SK-N-SH (cell line): ENCODE results near the gene ARF5. TPM values are rescaled to one million over a fixed set of nuclear protein-coding genes. Genes with fewer than 3 reads are reported as not detected.
A peak's percentile ranks its signal among the peaks of the same experiment; 100 is the strongest.

Experiments used
- CTCF ChIA-PET: fragments of 300-600, 350-600 bp; formaldehyde crosslinking; extraction: SDS; loops from one replicate; lab custom pipeline; 2021; lab: Yijun Ruan, JAX
- POLR2A ChIA-PET: fragments of 350-600 bp; sonication (Branson Sonifier 250); formaldehyde crosslinking; extraction: SDS; loops from one replicate; lab custom pipeline; 2020; ENCODE audit warnings: antibody characterized with exemption, inconsistent platforms; lab: Yijun Ruan, JAX
- DNase-seq: peaks from one replicate; pipeline ENCODE4 v3.0.0; 2012
- H2AFZ ChIP-seq: fragments of 200-600 bp; sonication (generic); 2 replicates; pipeline ENCODE4 v1.8.1; 2016; ENCODE audit warnings: antibody characterized with exemption, mild to moderate bottlenecking, low read depth
- H3F3A ChIP-seq: fragments of 200-600 bp; sonication (generic); replicated peaks from 2 replicates; pipeline ENCODE3; 2016; ENCODE audit warnings: antibody characterized with exemption, mild to moderate bottlenecking; ENCODE audit not compliant: insufficient read depth
- H3K27ac ChIP-seq, 2 experiments: fragments of 200-500 bp in 1 of 2; fragments of 200-600 bp in 1 of 2; sonication (Bioruptor generic) in 1 of 2; sonication (generic), shearing (Covaris generic) in 1 of 2; 2 replicates each; pipeline versions ENCODE4 v1.5.1 to v1.6.1; 2014 to 2016; ENCODE audit warnings: low read depth in 2 of 2, inconsistent platforms in 1 of 2, low read length in 1 of 2, mild to moderate bottlenecking in 1 of 2, mixed read lengths in 1 of 2
- H3K27me3 ChIP-seq: fragments of 200-600 bp; sonication (generic), shearing (Covaris generic); 2 replicates; pipeline ENCODE4 v1.6.1; 2016; ENCODE audit warnings: mixed run types; ENCODE audit not compliant: insufficient read depth
- H3K36me3 ChIP-seq, 2 experiments: fragments of 200-500 bp in 1 of 2; fragments of 200-600 bp in 1 of 2; sonication (Bioruptor generic) in 1 of 2; sonication (generic) in 1 of 2; replicated peaks in 1 of 2; 2 replicates each; pipeline versions ENCODE3 to v1.5.1; 2014 to 2016; ENCODE audit warnings: low read length in 1 of 2, mild to moderate bottlenecking in 1 of 2; ENCODE audit not compliant: insufficient read depth in 2 of 2, control insufficient read depth in 1 of 2
- H3K4me1 ChIP-seq, 2 experiments: fragments of 200-500 bp in 1 of 2; fragments of 200-600 bp in 1 of 2; sonication (Bioruptor generic) in 1 of 2; sonication (generic), shearing (Covaris generic) in 1 of 2; 2 replicates each; pipeline versions ENCODE4 v1.5.1 to v1.6.1; 2014 to 2016; ENCODE audit warnings: low read depth in 1 of 2, low read length in 1 of 2, mixed run types in 1 of 2; ENCODE audit not compliant: insufficient read depth in 2 of 2, control insufficient read depth in 1 of 2
- H3K4me2 ChIP-seq: fragments of 200-600 bp; sonication (generic), shearing (Covaris generic); 2 replicates; pipeline ENCODE4 v1.6.1; 2017; ENCODE audit warnings: mixed run types
- H3K4me3 ChIP-seq, 2 experiments: fragments of 200-500 bp in 1 of 2; fragments of 200-600 bp in 1 of 2; sonication (Bioruptor generic) in 1 of 2; sonication (generic), shearing (Covaris generic) in 1 of 2; 2 replicates each; pipeline versions ENCODE4 v1.5.1 to v1.8.1; 2014 to 2016; ENCODE audit warnings: low read depth in 2 of 2, inconsistent platforms in 1 of 2, low read length in 1 of 2, mild to moderate bottlenecking in 1 of 2, mixed read lengths in 1 of 2, moderate library complexity in 1 of 2
- H3K79me2 ChIP-seq: fragments of 200-600 bp; sonication (generic); 2 replicates; pipeline ENCODE4 v1.8.1; 2017; ENCODE audit warnings: mild to moderate bottlenecking; ENCODE audit not compliant: insufficient read depth
- H3K9ac ChIP-seq: fragments of 200-600 bp; sonication (generic); 2 replicates; pipeline ENCODE4 v1.6.1; 2017; ENCODE audit warnings: mixed run types
- H3K9me2 ChIP-seq: fragments of 200-600 bp; sonication (generic); 2 replicates; pipeline ENCODE4 v1.6.1; 2017; ENCODE audit warnings: mixed run types
- H3K9me3 ChIP-seq: fragments of 200-600 bp; sonication (generic); 2 replicates; pipeline ENCODE4 v1.6.1; 2017; ENCODE audit warnings: mixed run types, mild to moderate bottlenecking, moderate library complexity
- H4K20me1 ChIP-seq: fragments of 200-600 bp; sonication (generic); 2 replicates; pipeline ENCODE4 v1.6.1; 2017; ENCODE audit warnings: mild to moderate bottlenecking, mixed run types; ENCODE audit not compliant: insufficient read depth
- CHD2 ChIP-seq: fragments of 150-350 bp; IDR thresholded peaks from 2 replicates; pipeline ENCODE4 v1.6.1; 2018; ENCODE audit warnings: low read length; ENCODE audit not compliant: partially characterized antibody
- CTCF ChIP-seq: fragments of 200-600 bp; sonication (generic); IDR thresholded peaks from 2 replicates; pipeline ENCODE4 v1.6.1; 2017; ENCODE audit warnings: antibody characterized with exemption, mild to moderate bottlenecking, moderate library complexity
- ELF1 ChIP-seq: IDR thresholded peaks from 2 replicates; pipeline ENCODE4 v1.4.0; 2012
- EP300 ChIP-seq, 2 experiments: IDR thresholded peaks; 2 replicates each; pipeline versions ENCODE4 v1.4.0 to v1.6.1; 2012; ENCODE audit warnings: borderline replicate concordance in 1 of 2, low read depth in 1 of 2, low read length in 1 of 2
- EZH2phosphoT487 ChIP-seq: fragments of 200-600 bp; sonication (generic); IDR thresholded peaks from 2 replicates; pipeline ENCODE4 v1.6.1; 2017; ENCODE audit warnings: low read depth, mixed run types, mild to moderate bottlenecking, antibody characterized with exemption, moderate library complexity, borderline replicate concordance
- GATA2 ChIP-seq: sonication (generic); formaldehyde crosslinking; IDR thresholded peaks from 2 replicates; pipeline ENCODE4 v1.5.0; 2020; ENCODE audit warnings: mild to moderate bottlenecking, missing genetic modification reagents
- IRF3 ChIP-seq: fragments of 150-350 bp; IDR thresholded peaks from 2 replicates; pipeline ENCODE4 v1.6.1; 2016; ENCODE audit warnings: mild to moderate bottlenecking, low read depth, low read length
- JUND ChIP-seq: IDR thresholded peaks from 2 replicates; pipeline ENCODE4 v1.4.0; 2012
- MEF2A ChIP-seq: IDR thresholded peaks from 2 replicates; pipeline ENCODE4 v1.4.0; 2012; ENCODE audit warnings: low read depth, borderline replicate concordance
- NFIC ChIP-seq: IDR thresholded peaks from 2 replicates; pipeline ENCODE4 v1.4.0; 2012; ENCODE audit warnings: borderline replicate concordance
- POLR2AphosphoS5 ChIP-seq: IDR thresholded peaks from 2 replicates; pipeline ENCODE4 v1.6.1; 2012; ENCODE audit warnings: low read depth, low read length
- RCOR1 ChIP-seq: fragments of 150-350 bp; IDR thresholded peaks from 2 replicates; pipeline ENCODE4 v1.6.1; 2017; ENCODE audit warnings: antibody characterized with exemption, low read length
- REST ChIP-seq: IDR thresholded peaks from 2 replicates; pipeline ENCODE4 v1.6.1; 2012; ENCODE audit warnings: mild to moderate bottlenecking, low read depth, low read length, moderate library complexity
- RXRA ChIP-seq: IDR thresholded peaks from 2 replicates; pipeline ENCODE4 v1.4.0; 2012; ENCODE audit warnings: low read depth, mild to moderate bottlenecking, borderline replicate concordance
- SIN3A ChIP-seq: IDR thresholded peaks from 2 replicates; pipeline ENCODE4 v1.6.1; 2012; ENCODE audit warnings: low read depth, mild to moderate bottlenecking, low read length, moderate library complexity, borderline replicate concordance
- SMC3 ChIP-seq: IDR thresholded peaks from 2 replicates; pipeline ENCODE4 v1.6.1; 2012; ENCODE audit warnings: low read depth, low read length, improper control_type of control experiment
- TCF12 ChIP-seq: IDR thresholded peaks from 2 replicates; pipeline ENCODE4 v1.4.0; 2012
- TEAD4 ChIP-seq: IDR thresholded peaks from 2 replicates; pipeline ENCODE4 v1.4.0; 2012; ENCODE audit warnings: mild to moderate bottlenecking, borderline replicate concordance; ENCODE audit not compliant: insufficient read depth
- USF1 ChIP-seq: IDR thresholded peaks from 2 replicates; pipeline ENCODE4 v1.4.0; 2012; ENCODE audit warnings: low read depth, borderline replicate concordance
- YY1 ChIP-seq: IDR thresholded peaks from 2 replicates; pipeline ENCODE4 v1.4.0; 2012; ENCODE audit warnings: low read depth, mild to moderate bottlenecking
- WGBS: methylation state at CpG from one replicate; pipeline ENCODE4 v1.1.6; 2017; ENCODE audit warnings: low lambda C conversion rate; 5-methylcytosine and 5-hydroxymethylcytosine counted together
- polyA plus RNA-seq, 3 experiments: library from polyadenylated mRNA; depleted of rRNA; stranded (reverse); fragments of >200 nt; gene quantifications; 2 replicates each; pipeline ENCODE4 v1.2.3, GENCODE V29; 2012
- TF ChIP-seq, protein P1 (sequence below): IDR thresholded peaks from 2 replicates; pipeline ENCODE4 v1.4.0; 2012; ENCODE audit warnings: low read depth, borderline replicate concordance

The ARF5 gene
- polyA plus RNA-seq, 1 of the 3 experiments (the other 2 are of a cell fraction), result 562 TPM

DNA sequence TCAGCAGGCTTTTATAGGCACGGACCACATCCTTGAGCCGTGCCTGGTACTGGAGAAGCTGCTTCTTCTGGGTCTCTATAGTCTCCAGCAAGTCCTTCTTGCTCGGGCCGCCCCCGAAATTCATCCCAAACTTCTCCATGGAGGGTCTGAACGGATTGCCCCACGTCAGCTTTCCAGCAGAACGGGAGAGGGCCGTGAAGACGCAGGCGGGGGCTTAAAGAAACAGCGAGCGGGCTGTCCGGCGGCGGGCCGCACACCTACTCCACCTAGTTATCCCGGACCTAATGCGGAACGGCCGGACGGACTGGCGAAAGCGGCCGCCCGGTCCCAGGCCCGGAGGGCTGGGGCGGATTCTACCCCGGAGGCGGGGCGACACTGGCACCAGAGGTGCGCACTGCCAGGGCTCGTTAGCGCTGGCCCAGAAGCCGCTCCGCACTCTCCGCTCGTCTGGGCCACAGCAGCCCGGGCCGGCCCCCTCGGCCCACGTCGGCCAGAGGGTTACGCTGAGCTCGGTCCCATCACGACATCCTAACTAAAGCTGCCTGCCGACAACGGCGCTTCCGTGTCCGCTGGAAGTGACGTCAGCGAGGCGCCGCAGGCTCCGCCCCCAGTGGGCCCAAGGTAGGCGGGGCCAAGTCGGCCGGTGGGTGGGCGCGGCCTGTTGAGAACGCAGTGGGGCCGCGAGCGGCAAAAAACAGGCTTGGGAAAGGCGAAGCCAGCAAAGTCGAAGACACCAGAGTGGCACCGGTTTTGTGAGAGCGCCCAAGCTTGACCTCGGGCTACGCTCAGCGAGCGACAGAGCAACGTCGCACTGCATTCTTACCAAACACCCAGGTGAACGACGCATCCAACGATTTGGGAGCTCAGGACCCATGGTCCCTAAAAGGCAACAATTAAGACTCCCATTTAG is 2.9 kb upstream of the ARF5 start, which contains the start of gene GCC1:
TSS of gene GCC1 (minus strand) at position 553 of the 910 bp plus-strand sequence. CDS start at position 139, 414 bp downstream.
- H3K27me3 ChIP-seq, result no peaks in the 10 kb centered on the region
- H2AFZ ChIP-seq, result peak within 1 kb of the TSS; percentile 95
- H3K27ac ChIP-seq, result peak within 1 kb of the TSS; percentile 67 to 77
- no peaks in the 10 kb centered on the region for H3K9me3 ChIP-seq
- H3K9ac ChIP-seq, result peak within 1 kb of the TSS; percentile 85
- H3F3A ChIP-seq, result peaks cover 6% of the 10 kb centered on the region
- 13% methylated on average over 51 of the region's 78 CpGs for WGBS
- peak within 1 kb of the TSS; percentile 95 to 100 for H3K4me3 ChIP-seq
- peaks cover 52% of the 10 kb centered on the region for H4K20me1 ChIP-seq
- DNase-seq, result peak; percentile 99
- peaks cover 10 to 59% of the 10 kb centered on the region in 2 experiments; a peak in 3 of 4 replicates for H3K4me1 ChIP-seq
- peaks cover 24 to 41% of the 10 kb centered on the region in 2 experiments for H3K36me3 ChIP-seq
- ChIA-PET CTCF (interaction anchor here (0.8 to 7.9 kb wide), 6 partner anchors 8 to 623 kb away, joined by 3 to 78 read pairs (median 4); no protein-coding TSS in a partner anchor), POLR2A (interaction anchor here (0.6 to 1.9 kb wide), 4 partner anchors 25 to 624 kb away, joined by 3 to 5 read pairs (median 4); partner anchors contain the start of gene ZNF800)
- peaks cover 69% of the 10 kb centered on the region for H3K79me2 ChIP-seq
- peak within 1 kb of the TSS; percentile 98 for H3K4me2 ChIP-seq
- no peaks in the 10 kb centered on the region for H3K9me2 ChIP-seq
- TF ChIP-seq RCOR1 (no peak), MEF2A (no peak), USF1 (no peak), SIN3A (peak; percentile 92), YY1 (no peak), CTCF (no peak), CHD2 (peak; percentile 80), NFIC (no peak), REST (0 out of 2 replicates have a peak, but pooled peaks have one; percentile 18), IRF3 (no peak), ELF1 (peak; percentile 96), TEAD4 (no peak), GATA2 (no peak), EP300 (IDR thresholded peaks at IDR 0.05; ENCODE audit: borderline replicate concordance in 1 of 2, low read depth in 1 of 2, low read length in 1 of 2) (peak in 1 of 2 experiments; percentile 20; a peak in 1 of 4 replicates), EZH2phosphoT487 (no peak), RXRA (no peak), SMC3 (no peak), POLR2AphosphoS5 (peak; percentile 98), JUND (no peak), TCF12 (no peak)
- TF ChIP-seq, protein P1, sequence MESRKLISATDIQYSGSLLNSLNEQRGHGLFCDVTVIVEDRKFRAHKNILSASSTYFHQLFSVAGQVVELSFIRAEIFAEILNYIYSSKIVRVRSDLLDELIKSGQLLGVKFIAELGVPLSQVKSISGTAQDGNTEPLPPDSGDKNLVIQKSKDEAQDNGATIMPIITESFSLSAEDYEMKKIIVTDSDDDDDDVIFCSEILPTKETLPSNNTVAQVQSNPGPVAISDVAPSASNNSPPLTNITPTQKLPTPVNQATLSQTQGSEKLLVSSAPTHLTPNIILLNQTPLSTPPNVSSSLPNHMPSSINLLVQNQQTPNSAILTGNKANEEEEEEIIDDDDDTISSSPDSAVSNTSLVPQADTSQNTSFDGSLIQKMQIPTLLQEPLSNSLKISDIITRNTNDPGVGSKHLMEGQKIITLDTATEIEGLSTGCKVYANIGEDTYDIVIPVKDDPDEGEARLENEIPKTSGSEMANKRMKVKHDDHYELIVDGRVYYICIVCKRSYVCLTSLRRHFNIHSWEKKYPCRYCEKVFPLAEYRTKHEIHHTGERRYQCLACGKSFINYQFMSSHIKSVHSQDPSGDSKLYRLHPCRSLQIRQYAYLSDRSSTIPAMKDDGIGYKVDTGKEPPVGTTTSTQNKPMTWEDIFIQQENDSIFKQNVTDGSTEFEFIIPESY, result no peak
